GM23338 (cell line): Measurements from ENCODE around the gene WWOX.

Experiments
- ETS1 ChIP-seq: IDR thresholded peaks from 2 replicates; pipeline ENCODE4 v1.6.1; 2016; ENCODE audit warnings: antibody characterized with exemption
- EZH2 ChIP-seq: fragments of 200-600 bp; sonication (generic); IDR thresholded peaks from one replicate; pipeline ENCODE4 v1.8.0; 2017; ENCODE audit warnings: antibody characterized with exemption, mild to moderate bottlenecking, low read depth; ENCODE audit not compliant: unreplicated experiment
- EZH2phosphoT487 ChIP-seq: fragments of 200-600 bp; sonication (generic); IDR thresholded peaks from one replicate; pipeline ENCODE4 v1.8.1; 2018; ENCODE audit warnings: antibody characterized with exemption; ENCODE audit not compliant: unreplicated experiment
- POLR2AphosphoS5 ChIP-seq: IDR thresholded peaks from 2 replicates; pipeline ENCODE4 v1.6.1; 2016; ENCODE audit warnings: antibody characterized with exemption, low read depth
- ZNF114 ChIP-seq: fragments of 250-450 bp; sonication (Bioruptor Pico); IDR thresholded peaks from 2 replicates; pipeline ENCODE4 v1.5.0; 2020; ENCODE audit warnings: mild to moderate bottlenecking, moderate library complexity
- ZNF331 ChIP-seq: fragments of 250-450 bp; sonication (Bioruptor Pico); IDR thresholded peaks from 2 replicates; pipeline ENCODE4 v1.5.0; 2020; ENCODE audit warnings: low read depth, mild to moderate bottlenecking, moderate library complexity
- TF ChIP-seq, protein P1 (sequence below), 2 experiments: fragments of 200-600 bp in 1 of 2; sonication (generic) in 1 of 2; conservative IDR thresholded peaks; 2 replicates each; pipeline versions ENCODE4 v1.5.1 to v1.6.1; 2016 to 2017; ENCODE audit warnings: antibody characterized with exemption in 2 of 2, low read depth in 2 of 2, mild to moderate bottlenecking in 2 of 2, moderate library complexity in 1 of 2

DNA sequence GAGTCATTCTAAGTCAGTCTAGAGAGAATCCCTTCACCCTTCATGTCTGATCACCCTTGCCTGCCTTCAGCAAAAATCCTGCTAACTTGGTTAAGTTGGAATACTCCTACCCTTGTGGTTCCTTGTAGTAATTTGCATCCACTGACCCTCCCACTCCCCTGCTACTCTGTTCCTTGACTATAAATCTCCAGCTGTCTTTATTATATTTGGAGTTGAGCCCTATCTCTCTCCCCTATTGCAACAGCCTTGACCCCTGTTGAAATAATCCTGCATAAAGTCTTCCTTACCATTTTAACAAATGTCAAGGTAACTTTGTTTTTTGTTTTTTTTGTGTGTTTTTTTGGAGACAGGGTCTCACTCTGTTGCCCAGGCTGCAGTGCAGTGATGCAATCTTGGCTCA, 590.1 kb downstream of the WWOX start:
- no peak for TF ChIP-seq ETS1
- TF ChIP-seq, protein P1, sequence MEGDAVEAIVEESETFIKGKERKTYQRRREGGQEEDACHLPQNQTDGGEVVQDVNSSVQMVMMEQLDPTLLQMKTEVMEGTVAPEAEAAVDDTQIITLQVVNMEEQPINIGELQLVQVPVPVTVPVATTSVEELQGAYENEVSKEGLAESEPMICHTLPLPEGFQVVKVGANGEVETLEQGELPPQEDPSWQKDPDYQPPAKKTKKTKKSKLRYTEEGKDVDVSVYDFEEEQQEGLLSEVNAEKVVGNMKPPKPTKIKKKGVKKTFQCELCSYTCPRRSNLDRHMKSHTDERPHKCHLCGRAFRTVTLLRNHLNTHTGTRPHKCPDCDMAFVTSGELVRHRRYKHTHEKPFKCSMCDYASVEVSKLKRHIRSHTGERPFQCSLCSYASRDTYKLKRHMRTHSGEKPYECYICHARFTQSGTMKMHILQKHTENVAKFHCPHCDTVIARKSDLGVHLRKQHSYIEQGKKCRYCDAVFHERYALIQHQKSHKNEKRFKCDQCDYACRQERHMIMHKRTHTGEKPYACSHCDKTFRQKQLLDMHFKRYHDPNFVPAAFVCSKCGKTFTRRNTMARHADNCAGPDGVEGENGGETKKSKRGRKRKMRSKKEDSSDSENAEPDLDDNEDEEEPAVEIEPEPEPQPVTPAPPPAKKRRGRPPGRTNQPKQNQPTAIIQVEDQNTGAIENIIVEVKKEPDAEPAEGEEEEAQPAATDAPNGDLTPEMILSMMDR (conservative IDR thresholded peaks at IDR 0.05; ENCODE audit: low read depth in 2 of 2) = no peak
- TF ChIP-seq ZNF114 (CRISPR knock-in tag) = no peak
- TF ChIP-seq POLR2AphosphoS5 = no peak
- TF ChIP-seq EZH2phosphoT487 = no peak
- no peak for TF ChIP-seq ZNF331
- no peak for TF ChIP-seq EZH2
